NCI-H748 (cell line): ENCODE measurements around the gene LRIG2.
"Not testable (repeated sequence)": the region's sequence is repeated elsewhere in the genome, so short reads cannot be mapped to it uniquely, and the experiment has no call there.

Experiments
- DNase-seq: peaks from one replicate; lab custom pipeline; 2025; ENCODE audit not compliant: unreplicated experiment; lab: John Stamatoyannopoulos, UW

The LRIG2 gene

GRCh38 chr1:113125517-113125916 is 52.5 kb downstream of the LRIG2 start:
- DNase-seq, result no peak

GRCh38 chr1:113126207-113126606 is 53.2 kb downstream of the LRIG2 start:
- DNase-seq, result no peak

GRCh38 chr1:113128116-113128515 is 55.1 kb downstream of the LRIG2 start:
- DNase-seq, result no peak

- DNase-seq, result no peak
Observed at GRCh38 chr1:113129529-113130185, 56.7 kb downstream of the LRIG2 start.

- DNase-seq, result no peak
Observed at GRCh38 chr1:113133038-113133437, 60.0 kb downstream of the LRIG2 start.

GRCh38 chr1:113133759-113134158 is 60.8 kb downstream of the LRIG2 start:
- no peak for DNase-seq

- DNase-seq, result no peak
Observed at GRCh38 chr1:113135460-113135859, 62.5 kb downstream of the LRIG2 start.

GRCh38 chr1:113136476-113136875 is 63.5 kb downstream of the LRIG2 start:
- no peak for DNase-seq

- DNase-seq, result no peak
Observed at GRCh38 chr1:113137563-113137962, 64.6 kb downstream of the LRIG2 start.

- DNase-seq, result no peak
Observed at GRCh38 chr1:113138778-113139177, 65.8 kb downstream of the LRIG2 start.

- DNase-seq, result no peak
Observed at GRCh38 chr1:113140176-113140575, 67.2 kb downstream of the LRIG2 start.

- peak; percentile 60 for DNase-seq
Observed at GRCh38 chr1:113140588-113141446, 67.8 kb downstream of the LRIG2 start.

GRCh38 chr1:113141650-113142473 is 68.9 kb downstream of the LRIG2 start:
- DNase-seq, result no peak

GRCh38 chr1:113142791-113143190 is 69.8 kb downstream of the LRIG2 start:
- no peak for DNase-seq

- DNase-seq, result no peak
Observed at GRCh38 chr1:113146242-113147072, 73.5 kb downstream of the LRIG2 start.

GRCh38 chr1:113147073-113147625 is 74.2 kb downstream of the LRIG2 start:
- no peak for DNase-seq

- no peak for DNase-seq
Observed at GRCh38 chr1:113147826-113148225, 74.8 kb downstream of the LRIG2 start.

GRCh38 chr1:113150494-113150893 is 77.5 kb downstream of the LRIG2 start:
- DNase-seq, result not testable (repeated sequence)

- DNase-seq, result peak; percentile 21
Observed at GRCh38 chr1:113153116-113153803, 80.3 kb downstream of the LRIG2 start.

GRCh38 chr1:113156368-113156767 is 83.4 kb downstream of the LRIG2 start:
- DNase-seq, result no peak
